Activated CD8-positive, alpha-beta memory T cell treated with anti-CD3 and anti-CD28 coated beads, Interleukin-2, amount 50 U/mL, for 24 hours (primary cell): ENCODE measurements around the gene GALNT17.

ENCODE experiments used
- DNase-seq: peaks from one replicate; pipeline ENCODE4 v3.0.0-alpha.2; 2020; ENCODE audit errors: extremely low read depth

The GALNT17 gene

DNA sequence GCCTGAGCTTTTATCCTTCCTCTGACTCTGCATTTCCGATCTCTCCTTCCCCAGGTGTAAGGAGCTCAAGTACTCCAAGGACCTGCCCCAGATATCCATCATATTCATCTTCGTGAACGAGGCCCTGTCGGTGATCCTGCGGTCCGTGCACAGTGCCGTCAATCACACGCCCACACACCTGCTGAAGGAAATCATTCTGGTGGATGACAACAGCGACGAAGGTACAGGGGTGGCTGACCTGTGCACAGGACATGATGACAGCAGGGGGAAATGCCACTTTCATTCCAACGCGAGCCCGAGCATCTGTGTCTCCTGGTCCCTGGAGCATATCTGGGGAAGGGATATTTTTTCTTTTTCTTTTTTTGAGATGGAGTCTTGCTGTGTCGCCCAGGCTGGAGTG is 256.2 kb downstream of the GALNT17 start:
- no peak for DNase-seq

DNA sequence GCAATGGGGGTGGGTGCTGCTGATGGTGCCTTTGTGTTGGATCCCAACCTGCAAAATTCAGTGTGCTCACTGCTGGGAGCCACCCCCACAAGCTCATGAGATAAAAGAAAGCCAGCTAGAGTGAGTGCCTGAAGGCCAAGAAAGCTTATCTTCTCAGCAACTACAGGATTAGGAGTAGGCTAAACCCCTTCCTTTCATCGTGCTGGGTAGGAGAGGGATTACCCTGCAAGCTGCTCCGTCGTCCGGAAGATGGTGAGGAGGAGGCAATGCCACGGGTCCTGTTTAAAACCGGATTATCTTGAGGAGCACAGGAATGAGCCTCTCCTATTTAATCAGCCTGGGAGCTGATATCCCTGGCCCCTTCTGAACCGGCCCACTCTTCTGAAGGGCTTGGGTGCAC is 258.0 kb downstream of the GALNT17 start:
- no peak for DNase-seq

DNA sequence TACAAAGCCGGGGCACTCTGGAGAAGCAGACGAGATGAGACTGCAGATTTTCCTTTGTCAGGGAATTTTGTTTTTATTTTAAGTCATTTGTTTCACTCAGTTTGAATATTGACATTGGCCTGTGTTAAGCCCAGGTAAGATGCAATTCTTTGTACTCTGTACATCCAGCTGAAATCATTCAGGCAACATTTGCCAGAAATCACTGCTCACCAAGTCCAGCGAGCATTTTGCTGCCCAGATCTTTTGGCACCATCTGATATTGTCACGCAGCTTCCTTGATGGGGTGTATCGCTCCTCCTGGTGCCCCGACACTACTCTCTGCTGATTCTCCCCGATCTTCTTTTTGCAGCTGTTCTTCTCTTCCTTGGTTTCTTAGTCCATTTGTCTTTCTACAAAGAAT is 261.7 kb downstream of the GALNT17 start:
- no peak for DNase-seq

DNA sequence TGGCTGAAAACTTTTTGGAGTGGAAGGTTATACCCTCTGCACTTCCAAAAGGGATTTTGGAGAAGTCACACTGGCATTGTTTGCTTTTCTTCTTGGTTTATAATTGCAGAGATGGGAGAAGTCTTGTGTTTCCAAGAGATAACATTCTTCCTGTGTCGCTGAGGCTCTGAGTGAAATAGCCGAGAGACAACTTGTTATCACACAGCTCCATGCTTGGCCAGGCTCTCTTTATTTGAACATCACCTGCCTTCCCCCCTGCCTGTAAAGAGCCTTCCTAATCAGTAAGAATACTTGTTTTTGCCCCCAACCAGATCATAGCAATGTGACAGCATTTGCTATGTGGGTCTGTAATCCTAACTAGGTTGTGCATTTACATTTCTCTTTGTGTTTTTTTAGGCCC is 270.7 kb downstream of the GALNT17 start:
- DNase-seq, result no peak

DNA sequence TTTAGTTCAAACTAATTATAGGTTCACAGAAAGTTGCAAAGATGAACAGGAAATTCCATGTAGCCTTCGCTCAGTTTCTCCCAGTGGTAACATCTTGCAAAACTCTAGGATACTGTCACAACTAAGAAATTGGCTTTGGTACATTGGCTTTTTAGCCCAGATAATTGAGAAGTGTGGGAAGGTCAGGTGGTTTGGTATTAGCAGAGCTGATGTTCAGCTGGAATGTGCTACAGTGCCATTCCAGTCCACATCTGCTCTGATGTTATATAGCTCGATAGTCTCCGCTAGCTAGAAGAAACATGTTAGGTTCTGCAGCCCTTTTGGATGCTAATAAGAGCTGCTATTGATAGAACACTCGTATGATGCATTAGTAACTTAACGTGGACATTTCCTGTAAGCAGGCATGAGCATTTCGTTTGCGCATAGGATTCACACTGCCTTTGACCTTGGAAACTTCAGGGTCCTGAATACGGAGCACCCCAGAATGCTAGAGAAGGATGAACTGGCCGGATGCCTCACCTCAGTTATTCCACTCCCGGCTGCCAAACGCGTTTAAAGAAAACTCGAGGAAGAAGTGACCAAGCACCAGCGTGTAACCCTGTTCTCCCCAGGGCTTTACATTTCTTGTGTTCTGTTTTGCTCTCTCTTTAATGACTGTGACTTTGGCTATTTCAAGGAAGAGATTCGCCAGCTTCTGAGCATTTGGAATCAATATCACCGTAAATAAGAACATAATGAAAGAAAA is 271.4 kb downstream of the GALNT17 start:
- DNase-seq, result no peak

DNA sequence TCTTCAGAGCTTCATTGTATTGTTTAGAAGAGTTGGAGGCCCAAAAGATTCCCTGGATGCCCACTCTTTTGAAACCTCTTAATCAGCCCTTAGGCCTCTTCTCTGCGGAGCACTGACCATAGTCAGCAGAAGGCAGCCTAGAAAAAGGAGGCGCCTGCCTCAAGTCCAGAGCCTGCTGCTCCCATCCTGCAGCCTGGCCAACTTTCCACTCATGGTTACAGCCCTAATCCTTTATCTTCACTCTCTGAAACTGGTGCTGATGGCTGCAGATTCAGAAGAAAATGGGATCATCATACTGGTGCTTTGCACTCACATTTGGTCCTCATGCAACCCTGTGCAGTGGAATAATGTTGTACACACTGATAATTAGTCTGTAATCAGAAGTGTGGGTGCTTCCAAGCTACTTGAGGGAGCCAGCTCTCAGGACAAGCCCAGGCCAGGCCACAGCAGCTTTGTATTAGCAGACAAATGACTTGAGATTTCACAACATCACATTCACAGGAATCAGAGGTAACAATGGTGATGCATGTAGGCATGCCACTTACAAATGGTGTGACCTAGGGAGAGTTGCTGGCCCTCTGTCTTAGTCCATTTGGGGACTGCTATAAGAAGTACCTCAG is 272.9 kb downstream of the GALNT17 start:
- no peak for DNase-seq

DNA sequence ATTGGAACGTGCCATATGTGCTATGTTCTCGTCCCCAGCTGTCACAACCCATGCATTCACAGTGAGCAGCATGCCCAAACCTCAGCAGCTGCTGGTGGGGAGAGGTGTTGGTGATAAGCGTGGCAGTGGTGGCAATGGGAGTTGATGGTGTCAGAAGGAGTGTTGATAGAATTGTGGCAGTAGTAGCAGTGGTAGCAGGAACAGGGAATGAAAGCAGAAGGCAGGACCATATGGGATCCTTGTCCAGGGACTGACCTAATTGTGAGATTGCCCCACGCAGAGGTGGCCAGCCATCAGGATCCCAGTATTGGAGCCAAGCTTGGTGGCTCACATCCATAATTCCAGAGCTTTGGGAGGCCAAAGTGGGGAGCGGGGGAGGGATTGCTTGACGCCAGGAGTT is 276.3 kb downstream of the GALNT17 start:
- no peak for DNase-seq

DNA sequence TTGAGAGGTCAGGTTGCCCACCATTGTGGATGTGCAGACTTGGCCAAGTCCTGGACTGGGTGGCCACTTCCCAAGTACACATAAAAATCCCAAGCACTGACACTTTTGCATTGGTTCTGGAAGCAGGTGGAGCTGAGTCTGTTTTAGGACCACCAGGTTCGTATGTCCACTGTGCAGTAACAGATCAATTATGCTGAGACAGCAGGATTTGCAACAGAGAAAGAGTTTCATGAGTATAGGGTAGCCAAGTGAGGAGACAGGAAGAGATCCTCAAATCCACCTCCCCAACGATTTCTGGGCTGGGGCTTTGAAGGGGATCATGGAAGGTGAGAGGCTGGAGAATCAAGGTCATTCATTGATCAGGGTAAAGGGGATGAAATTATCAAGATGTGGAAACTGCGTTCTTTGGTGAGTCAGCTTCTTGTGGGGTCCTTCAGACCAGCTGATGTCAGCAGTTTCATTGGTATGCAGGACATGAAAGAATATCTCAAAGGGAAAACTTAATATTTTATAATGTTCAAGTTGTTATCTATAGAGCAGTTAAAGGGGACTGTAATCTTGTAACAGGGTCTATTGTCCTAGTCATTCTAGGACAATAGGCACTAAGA is 277.7 kb downstream of the GALNT17 start:
- no peak for DNase-seq

DNA sequence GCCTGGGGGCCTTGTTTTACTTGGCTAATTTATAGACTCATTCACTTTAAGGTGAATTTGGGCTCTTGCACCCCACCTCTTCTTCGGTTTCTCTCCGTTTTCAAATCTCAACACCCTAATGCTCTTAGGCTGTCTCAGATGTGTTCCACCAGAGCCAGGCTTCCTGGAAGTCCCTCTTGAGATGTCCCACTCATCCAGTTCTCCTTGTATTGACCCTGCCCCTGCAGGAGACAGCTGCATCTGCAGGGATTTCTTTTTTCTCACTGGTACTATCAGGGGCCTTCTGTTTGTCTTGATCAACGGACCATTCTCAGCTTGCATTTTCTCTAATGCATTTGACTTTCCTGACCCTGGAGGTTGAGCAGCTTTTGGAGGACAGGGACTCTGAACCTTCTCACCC is 279.5 kb downstream of the GALNT17 start:
- DNase-seq, result no peak

DNA sequence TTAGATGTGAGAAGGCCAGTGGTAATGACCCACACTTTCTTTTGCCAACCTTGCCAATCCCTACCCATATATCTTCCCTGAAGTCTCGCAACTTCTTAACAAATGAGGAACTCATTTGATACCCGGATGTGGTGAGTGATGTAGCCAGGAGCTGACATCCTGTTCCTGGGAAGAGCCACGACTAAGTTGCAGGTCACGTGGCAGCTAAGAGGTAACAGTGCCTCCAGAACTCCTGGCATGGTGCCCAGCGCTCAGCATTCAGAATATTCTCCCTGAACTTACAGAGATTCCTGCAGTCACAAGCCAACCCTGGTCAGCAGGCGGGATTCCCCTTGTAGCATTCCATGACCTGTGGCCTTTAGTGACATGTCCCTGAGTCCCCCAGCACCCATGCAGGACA is 282.5 kb downstream of the GALNT17 start:
- DNase-seq, result no peak

DNA sequence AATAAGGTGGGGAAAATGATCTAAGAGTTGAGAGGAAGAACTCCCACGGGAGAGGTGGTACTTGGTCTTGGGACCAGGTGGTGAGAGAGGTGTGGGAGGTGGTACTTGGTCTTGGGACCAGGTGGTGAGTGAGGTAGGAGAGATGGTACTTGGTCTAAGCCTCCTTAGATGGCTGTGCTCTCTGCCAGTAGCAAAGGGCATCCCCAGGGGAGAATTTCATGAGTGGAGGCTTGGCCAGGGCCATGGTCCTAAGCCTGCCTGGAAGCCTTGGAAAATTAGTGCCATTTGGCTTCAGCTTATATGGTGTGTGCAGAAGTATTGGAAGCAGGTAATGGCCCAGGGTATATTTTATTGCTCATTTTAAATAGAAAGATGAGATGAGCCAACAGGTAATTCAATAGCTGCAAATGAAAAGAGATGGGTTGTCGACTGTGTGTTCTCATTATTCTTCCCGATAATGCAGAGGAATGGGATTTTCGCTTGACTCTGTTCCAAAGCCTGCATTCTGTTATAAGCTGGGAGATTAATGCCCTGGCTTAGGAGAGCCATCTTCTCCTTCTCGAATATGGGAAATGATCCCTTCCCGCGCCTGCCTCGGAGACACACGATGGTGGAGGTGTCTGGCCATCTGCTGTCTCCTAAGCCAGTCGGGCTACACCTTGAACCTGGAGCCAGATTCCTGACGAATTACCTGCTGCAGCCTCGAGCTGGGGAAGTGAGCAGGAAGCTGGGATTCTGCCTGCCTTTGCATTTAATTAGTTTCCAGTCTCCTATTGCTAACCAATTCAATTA is 287.8 kb downstream of the GALNT17 start:
- no peak for DNase-seq

DNA sequence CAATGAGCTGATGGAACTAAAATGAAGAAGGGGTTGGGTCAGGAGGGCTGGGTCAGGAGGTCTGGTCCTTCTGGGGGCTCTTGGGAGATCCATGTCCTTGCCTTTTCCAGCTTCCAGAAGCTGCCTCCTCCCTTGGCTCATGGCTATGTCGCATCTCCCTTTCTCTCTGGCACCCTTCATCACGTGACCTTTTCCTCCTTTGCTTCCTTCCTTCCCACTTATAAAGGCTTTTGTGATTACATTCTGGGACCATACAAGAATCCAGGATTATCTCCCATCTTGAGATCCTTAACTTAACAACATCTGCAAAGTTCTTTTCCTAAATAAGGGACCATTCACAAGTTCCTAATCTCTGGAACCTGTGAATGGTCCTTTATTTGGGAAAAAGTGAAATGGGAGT is 290.2 kb downstream of the GALNT17 start:
- no peak for DNase-seq

DNA sequence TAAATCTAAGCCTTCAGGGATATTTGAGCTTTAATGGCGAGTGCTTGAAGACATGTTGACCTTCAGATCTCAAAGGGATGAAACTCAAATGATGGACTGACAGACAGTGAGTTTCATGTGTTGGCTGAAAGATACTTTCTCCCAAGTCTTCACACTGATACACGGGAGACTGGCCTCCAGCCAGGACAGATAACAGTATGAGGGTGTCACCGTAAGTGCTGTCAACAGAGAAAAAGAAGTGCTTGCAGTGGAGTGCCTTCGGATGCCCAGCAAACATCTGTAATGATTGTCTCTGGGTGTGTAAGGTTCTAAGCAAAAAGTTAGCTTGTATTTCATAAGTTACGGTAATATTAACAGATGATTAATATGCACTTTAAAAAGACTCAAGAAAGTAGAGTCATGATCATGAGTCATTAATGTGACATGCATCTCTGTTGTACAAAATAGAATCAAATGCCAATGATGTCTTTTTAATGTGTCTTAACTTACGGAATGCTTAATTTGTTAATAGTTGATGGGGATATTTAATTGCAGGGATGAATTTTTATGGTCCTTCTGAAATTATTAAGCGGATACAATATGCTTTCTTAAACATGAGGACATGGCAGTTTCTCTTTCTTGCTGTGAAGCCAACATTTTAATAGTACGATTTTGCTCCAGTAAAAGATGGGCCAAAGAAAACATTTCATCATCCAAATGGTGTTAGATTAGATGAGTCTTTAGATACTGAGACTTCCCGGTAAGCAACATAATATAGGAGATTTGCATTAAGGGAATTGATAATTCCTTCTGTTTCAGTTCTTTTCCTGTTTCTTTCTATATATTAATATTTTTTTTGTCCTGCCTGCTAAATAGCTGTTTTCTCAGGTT is 292.5 kb downstream of the GALNT17 start:
- no peak for DNase-seq

DNA sequence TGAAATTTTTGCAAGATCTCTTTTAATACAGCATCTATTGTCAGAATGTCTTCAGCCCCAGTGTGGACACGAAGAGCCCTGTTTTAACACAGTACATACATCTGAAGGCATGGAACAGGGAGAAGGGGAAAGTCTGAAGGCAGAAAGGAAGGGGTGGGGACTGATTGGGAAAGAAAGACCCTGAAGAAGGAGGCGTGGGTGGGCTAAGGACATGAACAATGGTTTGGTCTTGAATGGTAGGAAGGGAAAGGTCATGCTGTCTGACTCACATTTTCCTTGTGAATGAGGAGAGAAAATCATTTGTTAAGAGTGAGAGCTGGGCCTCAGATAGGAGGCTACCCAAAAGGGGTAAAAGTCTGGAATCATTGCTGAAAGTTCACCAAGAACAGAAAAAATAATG is 297.1 kb downstream of the GALNT17 start:
- DNase-seq, result no peak

DNA sequence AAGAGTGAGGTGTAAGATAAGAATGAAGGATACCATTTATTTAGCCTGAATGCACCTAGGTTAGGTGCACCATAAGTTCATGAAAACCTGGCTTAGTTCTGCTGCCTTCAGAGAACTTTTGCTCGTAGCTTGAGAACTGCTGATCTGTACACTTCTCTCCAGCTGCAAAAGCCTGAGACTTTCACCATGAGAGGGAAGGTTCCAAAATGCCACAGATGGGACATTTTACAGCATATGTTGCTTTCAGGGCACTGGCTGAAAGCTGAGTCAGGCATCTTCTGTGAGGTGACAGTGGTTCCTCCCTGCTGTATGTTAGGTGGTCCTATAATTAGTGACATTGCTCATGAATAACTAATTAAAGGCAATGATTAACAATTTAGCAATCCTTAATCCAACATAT is 298.3 kb downstream of the GALNT17 start:
- DNase-seq, result no peak

DNA sequence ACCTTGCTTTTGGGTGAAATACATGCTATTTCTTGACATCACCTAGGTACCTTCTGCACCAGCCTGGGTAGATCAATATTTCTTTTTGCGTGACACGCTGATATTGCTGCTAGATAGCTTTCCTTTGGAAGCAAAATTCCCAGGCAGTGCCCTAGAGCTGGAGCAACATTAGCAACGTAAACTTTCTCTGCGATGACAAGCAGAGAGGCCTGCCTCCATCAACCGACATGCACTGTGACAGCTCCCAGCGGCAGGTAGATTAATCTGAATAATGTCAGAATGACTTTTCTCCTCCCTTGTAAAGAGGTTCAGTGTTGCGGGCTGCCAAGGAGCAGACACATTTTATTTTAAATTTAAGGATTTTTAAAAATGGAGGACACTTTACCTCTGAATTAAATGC is 307.4 kb downstream of the GALNT17 start:
- DNase-seq, result no peak

DNA sequence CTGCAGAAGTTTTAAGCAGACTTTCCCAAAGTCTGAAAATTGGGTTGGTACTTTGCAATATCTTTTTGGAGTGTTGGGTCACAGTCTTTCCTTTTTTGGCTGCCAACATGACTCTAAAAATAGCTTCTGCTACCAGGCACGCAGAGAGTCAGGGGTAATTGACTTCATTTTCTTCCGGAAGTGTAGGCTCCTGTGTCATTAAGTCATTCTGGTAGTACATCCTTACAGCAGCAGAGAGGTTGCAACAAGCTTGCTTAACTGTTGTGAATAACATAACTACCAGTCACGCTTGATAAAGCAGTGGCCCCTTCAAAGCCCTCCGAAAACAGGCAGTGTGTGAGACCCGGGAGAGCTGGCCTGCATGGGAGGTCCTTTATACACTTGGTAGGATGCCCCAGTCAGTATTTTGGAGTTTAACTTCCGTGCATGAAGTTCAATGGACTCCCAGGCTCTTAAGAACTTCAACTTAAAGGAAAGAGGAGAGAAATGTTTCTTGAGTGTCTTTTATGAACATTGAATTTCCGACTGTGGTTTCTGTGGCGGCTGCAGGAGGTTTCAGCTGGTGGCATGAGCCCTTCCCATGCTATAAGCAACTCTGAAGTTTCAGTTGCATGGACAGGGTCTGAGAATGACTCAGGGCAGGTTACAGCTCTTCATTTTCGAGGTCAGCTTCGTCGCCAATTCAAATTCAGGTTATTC is 310.7 kb downstream of the GALNT17 start:
- no peak for DNase-seq

DNA sequence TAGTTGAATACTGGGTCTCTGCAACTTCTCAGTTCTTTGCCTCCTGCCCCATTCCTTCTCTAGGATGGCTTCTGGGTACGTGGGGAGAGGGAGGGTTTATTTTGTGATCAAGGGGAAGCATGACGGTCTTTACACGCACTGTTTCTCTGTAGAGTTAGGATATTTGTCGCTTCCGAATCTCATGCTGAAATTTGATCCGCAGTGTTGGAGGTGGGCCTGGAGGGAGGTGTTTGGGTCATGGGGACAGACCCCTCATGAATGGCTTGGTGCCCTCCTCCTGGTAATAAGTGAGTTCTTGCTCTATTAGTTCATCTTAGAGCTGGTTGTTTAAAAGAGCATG is 311.2 kb downstream of the GALNT17 start:
- DNase-seq, result no peak

DNA sequence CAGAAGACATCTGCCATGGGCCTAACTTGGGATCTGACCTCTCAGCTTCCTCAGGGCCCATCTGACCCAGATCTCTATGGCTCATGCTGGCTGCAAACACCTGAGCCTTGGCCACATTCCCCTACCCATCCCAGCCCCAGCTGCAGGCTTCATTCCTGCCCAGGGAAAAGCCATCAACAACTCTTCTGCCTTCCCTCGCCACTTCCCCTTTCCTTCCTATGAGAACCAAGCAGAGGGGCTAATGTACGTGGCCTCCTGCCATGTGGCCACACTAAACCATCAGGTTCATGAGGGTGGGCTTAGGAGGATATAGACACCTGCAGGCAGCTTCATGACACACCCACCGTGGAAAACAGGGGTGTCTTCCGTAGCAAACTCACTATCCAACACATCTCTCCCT is 312.2 kb downstream of the GALNT17 start:
- DNase-seq, result no peak

DNA sequence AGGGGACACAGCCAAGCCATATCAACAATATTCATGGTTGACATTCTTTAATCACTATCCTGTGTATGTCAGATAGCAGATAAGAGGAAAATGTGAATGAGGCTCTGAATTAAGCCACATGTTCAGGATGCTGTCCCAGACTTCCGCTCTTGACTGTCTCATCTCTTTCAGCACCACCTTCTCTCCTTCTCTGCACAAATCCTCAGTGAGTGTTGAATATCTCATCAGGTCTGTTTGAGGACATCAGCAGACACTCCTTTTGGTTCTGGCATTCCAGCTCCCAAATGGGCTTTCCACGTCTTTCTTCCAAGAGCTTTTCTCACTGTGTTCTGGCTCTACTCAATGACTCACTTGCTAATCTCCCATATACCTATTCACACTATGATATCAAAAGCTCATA is 321.7 kb downstream of the GALNT17 start:
- no peak for DNase-seq

DNA sequence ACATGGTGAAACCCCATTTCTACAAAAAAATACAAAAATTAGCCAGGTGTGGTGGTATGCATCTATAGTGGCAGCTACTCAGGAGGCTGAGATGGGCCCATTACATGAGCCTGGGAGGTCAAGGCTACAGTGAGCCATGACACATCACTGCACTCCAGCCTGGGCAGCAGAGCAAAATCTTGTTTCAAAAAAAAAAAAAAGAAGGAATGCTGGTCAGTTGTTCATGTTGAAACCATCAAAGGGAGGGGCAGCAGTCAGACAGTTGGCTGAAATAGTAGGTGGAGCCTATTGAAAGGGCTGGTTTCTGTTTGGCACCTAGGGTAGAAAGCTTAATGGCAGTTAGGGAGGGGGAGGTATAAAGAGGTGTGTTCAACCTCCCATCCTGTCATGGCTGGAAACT is 323.0 kb downstream of the GALNT17 start:
- DNase-seq, result no peak
